ENCODE results near the gene BAZ2A.

DNA sequence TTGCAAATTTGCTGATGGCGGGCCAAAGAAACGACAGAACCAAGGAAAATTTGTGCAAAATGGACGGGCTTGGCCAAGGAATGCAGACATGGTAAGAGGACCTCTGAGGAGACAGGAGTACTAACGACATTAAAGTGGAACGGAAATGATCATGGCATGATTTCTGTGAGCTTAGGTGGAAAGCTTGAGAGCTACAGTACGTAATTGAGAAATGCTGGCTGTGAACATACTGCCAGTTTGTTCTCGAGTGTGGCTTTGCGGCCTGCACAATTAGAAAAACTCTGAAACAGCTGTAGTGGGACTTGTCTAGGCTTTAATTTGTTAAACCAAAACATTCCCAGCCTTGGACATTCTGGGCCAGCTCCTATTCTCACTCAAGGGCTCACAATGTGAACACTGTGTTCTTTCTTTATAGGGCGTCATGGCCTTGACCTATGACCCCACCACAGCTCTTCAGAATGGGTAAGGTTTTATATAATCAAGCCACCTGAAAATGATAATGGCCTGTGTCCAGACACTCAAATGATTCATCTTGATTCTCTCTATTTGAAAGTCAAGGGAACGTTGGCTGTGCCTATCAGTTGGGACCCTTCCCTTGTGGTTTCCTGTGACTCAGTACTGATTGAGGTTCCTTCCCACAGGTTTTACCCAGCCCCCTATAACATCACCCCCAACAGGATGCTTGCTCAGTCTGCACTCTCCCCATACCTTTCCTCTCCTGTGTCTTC lies 48.5 kb downstream of the BAZ2A start:
- no peak for TF ChIP-seq EZH2 (IDR thresholded peaks at IDR 0.05; ENCODE audit: borderline replicate concordance, low read length)
- TF ChIP-seq, protein P1, sequence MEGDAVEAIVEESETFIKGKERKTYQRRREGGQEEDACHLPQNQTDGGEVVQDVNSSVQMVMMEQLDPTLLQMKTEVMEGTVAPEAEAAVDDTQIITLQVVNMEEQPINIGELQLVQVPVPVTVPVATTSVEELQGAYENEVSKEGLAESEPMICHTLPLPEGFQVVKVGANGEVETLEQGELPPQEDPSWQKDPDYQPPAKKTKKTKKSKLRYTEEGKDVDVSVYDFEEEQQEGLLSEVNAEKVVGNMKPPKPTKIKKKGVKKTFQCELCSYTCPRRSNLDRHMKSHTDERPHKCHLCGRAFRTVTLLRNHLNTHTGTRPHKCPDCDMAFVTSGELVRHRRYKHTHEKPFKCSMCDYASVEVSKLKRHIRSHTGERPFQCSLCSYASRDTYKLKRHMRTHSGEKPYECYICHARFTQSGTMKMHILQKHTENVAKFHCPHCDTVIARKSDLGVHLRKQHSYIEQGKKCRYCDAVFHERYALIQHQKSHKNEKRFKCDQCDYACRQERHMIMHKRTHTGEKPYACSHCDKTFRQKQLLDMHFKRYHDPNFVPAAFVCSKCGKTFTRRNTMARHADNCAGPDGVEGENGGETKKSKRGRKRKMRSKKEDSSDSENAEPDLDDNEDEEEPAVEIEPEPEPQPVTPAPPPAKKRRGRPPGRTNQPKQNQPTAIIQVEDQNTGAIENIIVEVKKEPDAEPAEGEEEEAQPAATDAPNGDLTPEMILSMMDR (conservative IDR thresholded peaks at IDR 0.05 in 1 of 2, IDR thresholded peaks at IDR 0.05 in 1 of 2; ENCODE audit: extremely low read depth in 1 of 2, insufficient read depth in 1 of 2, low read depth in 1 of 2, low read length in 2 of 2), result no peak

All from mammary epithelial cell (primary cell).